Trophoblast cell (in vitro differentiated cells and primary cell): ENCODE results near the gene MEGF6.

Source experiments
- DNase-seq, 2 donors: peaks; one replicate each; pipeline ENCODE4 v3.0.0-alpha.2; 2016
- H2AFZ ChIP-seq: 2 replicates; pipeline ENCODE4 v1.6.1; 2013; ENCODE audit warnings: low read length, moderate library complexity, mild to moderate bottlenecking; ENCODE audit not compliant: insufficient read depth, poor library complexity
- H2AK5ac ChIP-seq: 2 replicates; pipeline ENCODE4 v1.6.1; 2013; ENCODE audit warnings: mild to moderate bottlenecking, low read length
- H2BK120ac ChIP-seq: 2 replicates; pipeline ENCODE4 v1.6.1; 2013; ENCODE audit warnings: low read length, mild to moderate bottlenecking, moderate library complexity; ENCODE audit not compliant: insufficient read depth, poor library complexity
- H2BK12ac ChIP-seq: 2 replicates; pipeline ENCODE4 v1.6.1; 2013; ENCODE audit warnings: mild to moderate bottlenecking, low read length, moderate library complexity
- H2BK5ac ChIP-seq: 2 replicates; pipeline ENCODE4 v1.6.1; 2013; ENCODE audit warnings: low read length, low read depth, moderate library complexity, mild to moderate bottlenecking; ENCODE audit not compliant: poor library complexity
- H3K14ac ChIP-seq: 2 replicates; pipeline ENCODE4 v1.6.1; 2013; ENCODE audit warnings: mild to moderate bottlenecking, low read length
- H3K18ac ChIP-seq: 2 replicates; pipeline ENCODE4 v1.6.1; 2013; ENCODE audit warnings: mild to moderate bottlenecking, low read length
- H3K23ac ChIP-seq: 2 replicates; pipeline ENCODE4 v1.6.1; 2013; ENCODE audit warnings: low read length
- H3K27ac ChIP-seq: 2 replicates; pipeline ENCODE4 v1.5.1; 2013; ENCODE audit warnings: low read depth, mild to moderate bottlenecking, inconsistent platforms, low read length, moderate library complexity
- H3K27me3 ChIP-seq: 2 replicates; pipeline ENCODE4 v1.6.1; 2013; ENCODE audit warnings: inconsistent platforms, mild to moderate bottlenecking, low read length, moderate library complexity; ENCODE audit not compliant: insufficient read depth
- H3K36me3 ChIP-seq, 2 experiments: 1 replicate in 1 of 2; 2 replicates in 1 of 2; pipeline ENCODE4 v1.6.1; 2013; ENCODE audit warnings: low read length in 2 of 2, mild to moderate bottlenecking in 2 of 2, moderate library complexity in 1 of 2; ENCODE audit not compliant: insufficient read depth in 2 of 2, control insufficient read depth in 1 of 2
- H3K4ac ChIP-seq: 2 replicates; pipeline ENCODE4 v1.6.1; 2013; ENCODE audit warnings: low read depth, mild to moderate bottlenecking, low read length, moderate library complexity
- H3K4me1 ChIP-seq, 2 experiments: 1 replicate in 1 of 2; 2 replicates in 1 of 2; pipeline ENCODE4 v1.6.1; 2013; ENCODE audit warnings: low read length in 2 of 2, mild to moderate bottlenecking in 2 of 2, moderate library complexity in 1 of 2; ENCODE audit not compliant: insufficient read depth in 2 of 2, control insufficient read depth in 1 of 2
- H3K4me2 ChIP-seq: 2 replicates; pipeline ENCODE4 v1.6.1; 2013; ENCODE audit warnings: inconsistent platforms, mild to moderate bottlenecking, low read length, moderate library complexity
- H3K4me3 ChIP-seq: 2 replicates; pipeline ENCODE4 v1.5.1; 2013; ENCODE audit warnings: mild to moderate bottlenecking, low read depth, low read length, inconsistent platforms
- H3K79me1 ChIP-seq: one replicate; pipeline ENCODE4 v1.6.1; 2013; ENCODE audit warnings: low read length
- H3K79me2 ChIP-seq: 2 replicates; pipeline ENCODE4 v1.6.1; 2013; ENCODE audit warnings: low read length, mild to moderate bottlenecking; ENCODE audit not compliant: control insufficient read depth, insufficient read depth, poor library complexity
- H3K9ac ChIP-seq: 2 replicates; pipeline ENCODE4 v1.6.1; 2013; ENCODE audit warnings: mild to moderate bottlenecking, low read length
- H3K9me3 ChIP-seq: 2 replicates; pipeline ENCODE4 v1.6.1; 2013; ENCODE audit warnings: low read depth, mild to moderate bottlenecking, control low read depth, inconsistent platforms, low read length; ENCODE audit not compliant: insufficient read depth
- H4K12ac ChIP-seq: 2 replicates; pipeline ENCODE4 v1.6.1; 2013; ENCODE audit warnings: low read depth, mild to moderate bottlenecking, low read length, moderate library complexity
- H4K8ac ChIP-seq: 2 replicates; pipeline ENCODE4 v1.6.1; 2013; ENCODE audit warnings: low read depth, mild to moderate bottlenecking, low read length, moderate library complexity
- H4K91ac ChIP-seq: one replicate; pipeline ENCODE4 v1.6.1; 2013; ENCODE audit warnings: low read depth, mild to moderate bottlenecking, low read length, moderate library complexity
- WGBS: extraction: QIAGEN DNeasy Blood & Tissue Kit; methylation state at CpG from one replicate; pipeline ENCODE4 v1.1.7; 2013; ENCODE audit warnings: missing lambda C conversion rate; ENCODE audit not compliant: insufficient read length, insufficient coverage; ENCODE audit errors: extremely low coverage; 5-methylcytosine and 5-hydroxymethylcytosine counted together

The MEGF6 gene

GRCh38 chr1:3498986-3499385 is 112.3 kb downstream of the MEGF6 start:
- Histone ChIP-seq H3K4me1 (no peaks in the 10 kb centered on the region), H2BK12ac (no peak overlapping the region), H3K9ac (no peak overlapping the region), H2BK120ac (no peak overlapping the region), H3K9me3 (no peaks in the 10 kb centered on the region), H3K4ac (no peak overlapping the region), H3K79me1 (no peaks in the 10 kb centered on the region), H3K27me3 (no peaks in the 10 kb centered on the region), H2AK5ac (no peak overlapping the region), H3K14ac (no peak overlapping the region), H4K8ac (no peak overlapping the region), H4K91ac (no peak overlapping the region), H3K27ac (no peak overlapping the region), H3K36me3 (no peaks in the 10 kb centered on the region), H2AFZ (no peak overlapping the region), H3K79me2 (no peaks in the 10 kb centered on the region), H4K12ac (no peak overlapping the region), H2BK5ac (no peak overlapping the region), H3K18ac (no peak overlapping the region), H3K4me2 (no peak overlapping the region), H3K23ac (no peak overlapping the region), H3K4me3 (no peak overlapping the region)
- no peak for DNase-seq
- no CpG with 5 or more reads among the region's 8 CpGs for WGBS

GRCh38 chr1:3498246-3498930 is 112.9 kb downstream of the MEGF6 start:
- Histone ChIP-seq H4K12ac (no peak overlapping the region), H3K4ac (no peak overlapping the region), H3K18ac (no peak overlapping the region), H3K9me3 (no peaks in the 10 kb centered on the region), H3K23ac (no peak overlapping the region), H3K4me1 (no peaks in the 10 kb centered on the region), H2BK12ac (no peak overlapping the region), H3K4me2 (no peak overlapping the region), H3K27me3 (no peaks in the 10 kb centered on the region), H4K91ac (no peak overlapping the region), H2AK5ac (no peak overlapping the region), H2BK5ac (no peak overlapping the region), H3K9ac (no peak overlapping the region), H3K36me3 (no peaks in the 10 kb centered on the region), H3K4me3 (no peak overlapping the region), H3K79me1 (no peaks in the 10 kb centered on the region), H2AFZ (no peak overlapping the region), H4K8ac (no peak overlapping the region), H2BK120ac (no peak overlapping the region), H3K27ac (no peak overlapping the region), H3K79me2 (no peaks in the 10 kb centered on the region), H3K14ac (no peak overlapping the region)
- no CpG with 5 or more reads among the region's 26 CpGs for WGBS
- no peak for DNase-seq

GRCh38 chr1:3497521-3497920 is 113.8 kb downstream of the MEGF6 start:
- no peak overlapping the region for H2BK5ac ChIP-seq
- no peak overlapping the region for H2BK12ac ChIP-seq
- no peak for DNase-seq
- no CpG with 5 or more reads among the region's 19 CpGs for WGBS
- no peak overlapping the region for H4K12ac ChIP-seq
- H3K23ac ChIP-seq, result no peak overlapping the region
- no peaks in the 10 kb centered on the region for H3K4me1 ChIP-seq
- no peak overlapping the region for H4K8ac ChIP-seq
- no peak overlapping the region for H3K18ac ChIP-seq
- no peaks in the 10 kb centered on the region for H3K9me3 ChIP-seq
- H2AFZ ChIP-seq, result no peak overlapping the region
- H3K9ac ChIP-seq, result no peak overlapping the region
- H2AK5ac ChIP-seq, result no peak overlapping the region
- H3K4me2 ChIP-seq, result no peak overlapping the region
- H4K91ac ChIP-seq, result no peak overlapping the region
- H3K27me3 ChIP-seq, result no peaks in the 10 kb centered on the region
- H3K14ac ChIP-seq, result no peak overlapping the region
- H3K4me3 ChIP-seq, result no peak overlapping the region
- no peak overlapping the region for H3K4ac ChIP-seq
- H3K79me2 ChIP-seq, result no peaks in the 10 kb centered on the region
- no peak overlapping the region for H3K27ac ChIP-seq
- H3K36me3 ChIP-seq, result no peaks in the 10 kb centered on the region
- no peak overlapping the region for H2BK120ac ChIP-seq
- H3K79me1 ChIP-seq, result no peaks in the 10 kb centered on the region

GRCh38 chr1:3496916-3497315 is 114.4 kb downstream of the MEGF6 start:
- Histone ChIP-seq H2AK5ac (no peak overlapping the region), H3K18ac (no peak overlapping the region), H3K9me3 (peaks cover 2% of the 10 kb centered on the region), H3K4me2 (no peak overlapping the region), H3K79me2 (no peaks in the 10 kb centered on the region), H3K4me1 (no peaks in the 10 kb centered on the region), H3K14ac (no peak overlapping the region), H2BK120ac (no peak overlapping the region), H4K12ac (no peak overlapping the region), H3K23ac (no peak overlapping the region), H3K27me3 (no peaks in the 10 kb centered on the region), H2BK5ac (no peak overlapping the region), H3K9ac (no peak overlapping the region), H2AFZ (no peak overlapping the region), H3K4me3 (no peak overlapping the region), H3K27ac (no peak overlapping the region), H2BK12ac (no peak overlapping the region), H4K91ac (no peak overlapping the region), H3K79me1 (no peaks in the 10 kb centered on the region), H3K36me3 (no peaks in the 10 kb centered on the region), H3K4ac (no peak overlapping the region), H4K8ac (no peak overlapping the region)
- WGBS, result no CpG with 5 or more reads among the region's 20 CpGs
- DNase-seq, result no peak
